ENCODE measurements around the gene SHCBP1L. TPM values are rescaled to one million over a fixed set of nuclear protein-coding genes. Genes with fewer than 3 reads are reported as not detected.

The SHCBP1L gene
- total and polyA plus RNA-seq, 2 experiments from 2014 or later, result not detected

- H3K36me3 ChIP-seq, result no peaks in the 10 kb centered on the region
- H3K27ac ChIP-seq, result no peak overlapping the region
- no peak for DNase-seq (ENCODE audit: low read depth in 1 of 2, low spot score in 1 of 2)
- peaks cover 5% of the 10 kb centered on the region for H3K4me1 ChIP-seq (ENCODE audit: low read depth)
- H3K27me3 ChIP-seq, result no peaks in the 10 kb centered on the region
- no peak for TF ChIP-seq CTCF (IDR thresholded peaks at IDR 0.05; ENCODE audit: low read depth, low read length)
- no peak overlapping the region for H3K4me3 ChIP-seq
- no peaks in the 10 kb centered on the region for H3K9me3 ChIP-seq (ENCODE audit: low read depth)
Measured at GRCh38 chr1:182984138-182984537, 31.2 kb upstream of the SHCBP1L start.

- Histone ChIP-seq H3K36me3 (no peaks in the 10 kb centered on the region), H3K27me3 (no peaks in the 10 kb centered on the region), H3K27ac (no peak overlapping the region), H3K4me3 (no peak overlapping the region), H3K4me1 (ENCODE audit: low read depth) (no peaks in the 10 kb centered on the region), H3K9me3 (ENCODE audit: low read depth) (no peaks in the 10 kb centered on the region)
- no peak for DNase-seq (ENCODE audit: low read depth in 1 of 2, low spot score in 1 of 2)
- TF ChIP-seq CTCF (IDR thresholded peaks at IDR 0.05; ENCODE audit: low read depth, low read length), result no peak
Measured at GRCh38 chr1:182978151-182978853, 25.3 kb upstream of the SHCBP1L start.

- Histone ChIP-seq H3K27me3 (no peaks in the 10 kb centered on the region), H3K9me3 (ENCODE audit: low read depth) (no peaks in the 10 kb centered on the region), H3K36me3 (no peaks in the 10 kb centered on the region), H3K4me1 (ENCODE audit: low read depth) (no peaks in the 10 kb centered on the region), H3K27ac (no peak overlapping the region), H3K4me3 (no peak overlapping the region)
- DNase-seq (ENCODE audit: low read depth in 1 of 2, low spot score in 1 of 2), result no peak
- no peak for TF ChIP-seq CTCF (IDR thresholded peaks at IDR 0.05; ENCODE audit: low read depth, low read length)
Measured at GRCh38 chr1:182977480-182977879, 24.5 kb upstream of the SHCBP1L start.

DNA sequence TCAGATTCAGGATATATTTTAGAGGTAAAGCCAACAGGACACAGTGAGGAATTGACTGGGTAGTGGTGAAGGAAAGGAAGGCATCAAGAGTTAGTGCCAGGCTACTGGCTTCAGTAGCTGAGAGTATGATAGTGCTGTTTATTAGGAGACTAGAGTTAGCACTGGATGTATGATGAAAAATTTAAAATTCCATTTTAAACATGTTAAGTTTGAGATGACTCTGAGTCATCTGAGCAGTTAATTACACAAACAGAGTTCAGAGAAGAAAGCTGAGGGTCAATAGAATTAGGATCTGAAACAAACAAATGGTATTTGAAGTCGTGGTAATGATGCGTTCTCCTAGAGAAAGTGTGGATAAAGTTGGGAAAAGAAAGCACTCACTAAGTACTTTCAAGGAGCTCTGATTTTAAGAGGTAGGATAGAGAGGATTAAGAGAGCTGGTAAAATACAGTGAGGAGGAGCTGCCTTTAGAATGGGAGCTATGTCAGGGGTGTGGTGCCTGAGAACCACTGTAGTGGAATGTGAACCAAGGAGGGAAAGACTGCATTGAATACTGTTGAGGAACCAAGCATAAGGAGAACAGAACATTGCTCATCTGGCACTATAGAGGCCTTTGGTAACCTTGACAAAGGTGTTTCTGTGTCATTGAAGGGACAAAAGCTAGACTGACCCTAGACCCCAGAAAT lies 21.7 kb upstream of the SHCBP1L start:
- H3K27ac ChIP-seq, result no peak overlapping the region
- no peak for DNase-seq (ENCODE audit: low read depth in 1 of 2, low spot score in 1 of 2)
- H3K9me3 ChIP-seq (ENCODE audit: low read depth), result no peaks in the 10 kb centered on the region
- no peaks in the 10 kb centered on the region for H3K27me3 ChIP-seq
- H3K4me3 ChIP-seq, result no peak overlapping the region
- no peaks in the 10 kb centered on the region for H3K36me3 ChIP-seq
- TF ChIP-seq CTCF (IDR thresholded peaks at IDR 0.05; ENCODE audit: low read depth, low read length), result no peak
- peaks cover 8% of the 10 kb centered on the region for H3K4me1 ChIP-seq (ENCODE audit: low read depth)

DNA sequence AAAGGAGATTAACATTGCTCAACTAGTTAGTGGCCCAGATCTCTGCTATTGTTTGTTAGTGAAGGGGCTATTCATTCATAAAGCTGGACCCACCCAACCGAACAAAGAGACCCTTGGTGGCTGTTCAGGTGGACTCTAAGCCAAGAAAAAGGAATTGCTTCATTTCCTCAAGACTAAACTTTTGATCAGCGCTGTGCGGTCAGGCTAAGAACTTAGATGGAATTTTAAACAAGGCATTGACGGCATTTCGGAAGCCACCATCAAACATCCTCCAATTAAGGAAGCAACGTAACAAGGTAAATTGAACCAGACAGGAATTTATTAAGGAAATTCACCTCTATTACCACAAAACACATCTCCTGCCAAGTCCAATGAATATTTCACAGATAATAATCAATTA lies 19.9 kb upstream of the SHCBP1L start:
- H3K27ac ChIP-seq, result no peak overlapping the region
- H3K27me3 ChIP-seq, result no peaks in the 10 kb centered on the region
- no peaks in the 10 kb centered on the region for H3K9me3 ChIP-seq (ENCODE audit: low read depth)
- H3K4me1 ChIP-seq (ENCODE audit: low read depth), result peaks cover 8% of the 10 kb centered on the region
- H3K36me3 ChIP-seq, result no peaks in the 10 kb centered on the region
- no peak for TF ChIP-seq CTCF (IDR thresholded peaks at IDR 0.05; ENCODE audit: low read depth, low read length)
- DNase-seq (ENCODE audit: low read depth in 1 of 2, low spot score in 1 of 2), result no peak
- H3K4me3 ChIP-seq, result no peak overlapping the region
